HepG2 (cell line): ENCODE data around the gene FBXO41. TPM values are rescaled to one million over a fixed set of nuclear protein-coding genes. Genes with fewer than 3 reads are reported as not detected.

Experiments used
- CAMTA2 ChIP-seq: sonication (generic); formaldehyde crosslinking; IDR thresholded peaks from 2 replicates; pipeline ENCODE4 v1.4.0; 2020; ENCODE audit warnings: mild to moderate bottlenecking, missing genetic modification reagents, borderline replicate concordance
- GTF2F1 ChIP-seq: fragments of 150-350 bp; IDR thresholded peaks from 2 replicates; pipeline ENCODE4 v1.6.1; 2014; ENCODE audit warnings: low read length
- HNF4A ChIP-seq: sonication (generic); formaldehyde crosslinking; IDR thresholded peaks from 2 replicates; pipeline ENCODE4 v1.4.0; 2020; ENCODE audit warnings: missing genetic modification reagents
- IRX3 ChIP-seq: sonication (generic); formaldehyde crosslinking; IDR thresholded peaks from 2 replicates; pipeline ENCODE4 v1.8.1; 2023; ENCODE audit warnings: mild to moderate bottlenecking, low read depth, missing genetic modification reagents, borderline replicate concordance
- KLF16 ChIP-seq, 2 experiments: sonication (generic) in 1 of 2; formaldehyde crosslinking in 1 of 2; IDR thresholded peaks; 2 replicates each; pipeline versions ENCODE4 v1.6.1 to v1.8.0; 2016 to 2023; ENCODE audit warnings: missing genetic modification reagents in 2 of 2, missing compliant biosample characterization in 1 of 2
- SMAD1 ChIP-seq: sonication (generic); formaldehyde crosslinking; IDR thresholded peaks from 2 replicates; pipeline ENCODE4 v1.4.0; 2020; ENCODE audit warnings: missing genetic modification reagents, low read depth, mild to moderate bottlenecking, borderline replicate concordance
- TAF1 ChIP-seq: sonication (generic); formaldehyde crosslinking; IDR thresholded peaks from 2 replicates; pipeline ENCODE4 v1.4.0; 2020; ENCODE audit warnings: missing genetic modification reagents
- ZMYM4 ChIP-seq: sonication (generic); formaldehyde crosslinking; IDR thresholded peaks from 2 replicates; pipeline ENCODE4 v1.8.1; 2023; ENCODE audit warnings: mild to moderate bottlenecking, missing genetic modification reagents
- ZNF234 ChIP-seq: sonication (generic); formaldehyde crosslinking; conservative IDR thresholded peaks from 2 replicates; pipeline ENCODE4 v1.5.1; 2020; ENCODE audit warnings: mild to moderate bottlenecking, missing genetic modification reagents
- ZNF883 ChIP-seq: sonication (generic); formaldehyde crosslinking; IDR thresholded peaks from 2 replicates; pipeline ENCODE4 v1.5.1; 2020; ENCODE audit warnings: mild to moderate bottlenecking, missing genetic modification reagents; ENCODE audit errors: not compliant biosample characterization
- polyA plus RNA-seq, 8 experiments: library from polyadenylated mRNA; depleted of rRNA in 3 of 8; stranded (reverse) in 7 of 8; unstranded in 1 of 8; fragments of >200 nt; fragmentation: Illumina TruSeq in 4 of 8; extraction: Trizol in 4 of 8; gene quantifications; 2 replicates each; pipeline versions ENCODE4 v1.2.1 to v1.2.3, GENCODE V29; 2011 to 2016; ENCODE audit warnings: low read depth in 4 of 8, missing spikeins in 1 of 8, mixed read lengths in 1 of 8; ENCODE audit not compliant: insufficient read depth in 1 of 8
- total RNA-seq, 5 experiments: library from RNA; depleted of rRNA; stranded (reverse); fragments of >200 nt; fragmentation: Illumina TruSeq; extraction: Trizol; gene quantifications; 2 replicates each; pipeline ENCODE4 v1.2.3, GENCODE V29; 2016; ENCODE audit warnings: low read depth in 1 of 5
- TF ChIP-seq, protein P1 (sequence below): sonication (generic); formaldehyde crosslinking; IDR thresholded peaks from 2 replicates; pipeline ENCODE4 v1.5.0; 2020; ENCODE audit warnings: missing genetic modification reagents, mild to moderate bottlenecking, borderline replicate concordance
- TF ChIP-seq, protein P2 (sequence below): sonication (generic); formaldehyde crosslinking; IDR thresholded peaks from 2 replicates; pipeline ENCODE4 v1.4.0; 2020; ENCODE audit warnings: missing genetic modification reagents, borderline replicate concordance
- TF ChIP-seq, protein P3 (sequence below): sonication (generic); formaldehyde crosslinking; IDR thresholded peaks from 2 replicates; pipeline ENCODE4 v1.5.0; 2020; ENCODE audit warnings: mild to moderate bottlenecking, missing genetic modification reagents
- TF ChIP-seq, protein P4 (sequence below): IDR thresholded peaks from 2 replicates; pipeline ENCODE4 v1.6.1; 2016; ENCODE audit warnings: missing compliant biosample characterization, missing genetic modification reagents, borderline replicate concordance
- TF ChIP-seq, protein P5 (sequence below): sonication (generic); formaldehyde crosslinking; IDR thresholded peaks from 2 replicates; pipeline ENCODE4 v1.5.1; 2020; ENCODE audit warnings: mild to moderate bottlenecking, missing genetic modification reagents
- TF ChIP-seq, protein P6 (sequence below): sonication (generic); formaldehyde crosslinking; IDR thresholded peaks from 2 replicates; pipeline ENCODE4 v1.4.0; 2020; ENCODE audit warnings: mild to moderate bottlenecking, missing genetic modification reagents, borderline replicate concordance

Gene FBXO41
- total and polyA plus RNA-seq, 2 of the 13 experiments (the other 11 are each of a cell fraction or from before 2014, with no cell fraction given) = 4.2 to 10.3 TPM

DNA sequence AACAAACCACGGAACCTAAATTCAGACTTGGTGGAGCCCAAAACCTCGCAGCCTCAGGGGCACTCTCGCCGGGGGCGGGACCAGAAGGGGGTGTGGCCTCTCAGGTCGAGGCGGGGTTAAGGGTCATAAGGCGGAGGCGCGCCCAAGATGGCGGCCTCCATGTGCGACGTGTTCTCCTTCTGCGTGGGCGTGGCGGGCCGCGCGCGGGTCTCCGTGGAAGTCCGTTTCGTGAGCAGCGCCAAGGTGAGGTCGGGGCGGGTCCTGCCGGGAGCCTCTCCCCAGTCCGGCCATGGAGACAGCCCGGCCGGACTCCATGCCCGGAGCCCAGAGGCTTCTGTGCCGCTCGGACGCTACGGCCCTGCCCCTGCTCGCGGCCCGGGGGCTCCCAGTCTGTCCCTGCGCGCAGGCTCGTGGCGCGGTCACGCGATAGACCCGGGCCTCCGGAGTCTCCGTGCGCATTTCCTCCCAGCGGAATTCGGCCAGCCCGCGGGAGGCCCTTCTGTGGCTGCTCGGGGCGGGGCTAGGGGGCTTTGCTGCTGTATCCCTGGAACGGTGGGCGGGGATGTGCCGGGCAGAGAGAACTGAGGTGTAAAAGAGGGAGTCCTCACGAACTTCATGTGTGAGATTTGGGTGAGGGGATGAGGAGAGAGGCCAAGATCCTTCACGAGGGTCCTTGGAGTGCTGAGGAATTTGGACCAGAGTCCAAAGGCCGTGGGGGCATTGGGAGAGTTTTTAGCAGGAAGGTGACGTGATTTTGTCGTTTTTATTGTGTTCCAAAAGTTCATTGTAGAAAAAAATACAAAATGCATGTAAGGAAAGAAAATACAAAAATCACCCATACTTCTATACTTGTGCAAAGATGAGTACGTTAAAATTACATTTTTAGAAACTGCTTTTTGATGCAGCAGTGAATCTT, 69.9 kb downstream of the FBXO41 start, which contains the start of gene SMYD5 (continued):
- peak; percentile 91 for TF ChIP-seq TAF1
- peak; percentile 68 for TF ChIP-seq ZNF883
- peak; percentile 71 for TF ChIP-seq HNF4A (CRISPR knock-in tag)
- no peak; the same call in 1 of the 2 replicates for TF ChIP-seq IRX3
- TF ChIP-seq, protein P1, sequence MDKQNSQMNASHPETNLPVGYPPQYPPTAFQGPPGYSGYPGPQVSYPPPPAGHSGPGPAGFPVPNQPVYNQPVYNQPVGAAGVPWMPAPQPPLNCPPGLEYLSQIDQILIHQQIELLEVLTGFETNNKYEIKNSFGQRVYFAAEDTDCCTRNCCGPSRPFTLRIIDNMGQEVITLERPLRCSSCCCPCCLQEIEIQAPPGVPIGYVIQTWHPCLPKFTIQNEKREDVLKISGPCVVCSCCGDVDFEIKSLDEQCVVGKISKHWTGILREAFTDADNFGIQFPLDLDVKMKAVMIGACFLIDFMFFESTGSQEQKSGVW (CRISPR knock-in tag) = peak; percentile 82; the same call in 1 of the 2 replicates
- TF ChIP-seq, protein P2, sequence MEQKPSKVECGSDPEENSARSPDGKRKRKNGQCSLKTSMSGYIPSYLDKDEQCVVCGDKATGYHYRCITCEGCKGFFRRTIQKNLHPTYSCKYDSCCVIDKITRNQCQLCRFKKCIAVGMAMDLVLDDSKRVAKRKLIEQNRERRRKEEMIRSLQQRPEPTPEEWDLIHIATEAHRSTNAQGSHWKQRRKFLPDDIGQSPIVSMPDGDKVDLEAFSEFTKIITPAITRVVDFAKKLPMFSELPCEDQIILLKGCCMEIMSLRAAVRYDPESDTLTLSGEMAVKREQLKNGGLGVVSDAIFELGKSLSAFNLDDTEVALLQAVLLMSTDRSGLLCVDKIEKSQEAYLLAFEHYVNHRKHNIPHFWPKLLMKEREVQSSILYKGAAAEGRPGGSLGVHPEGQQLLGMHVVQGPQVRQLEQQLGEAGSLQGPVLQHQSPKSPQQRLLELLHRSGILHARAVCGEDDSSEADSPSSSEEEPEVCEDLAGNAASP (CRISPR knock-in tag) = peak; percentile 24; the same call in 1 of the 2 replicates
- 0 out of 2 replicates have a peak, but pooled peaks have one; percentile 37 for TF ChIP-seq GTF2F1
- TF ChIP-seq ZNF234 = peak; percentile 66; the same call in 1 of the 2 replicates
- peak; percentile 70 for TF ChIP-seq ZMYM4
- TF ChIP-seq, protein P3, sequence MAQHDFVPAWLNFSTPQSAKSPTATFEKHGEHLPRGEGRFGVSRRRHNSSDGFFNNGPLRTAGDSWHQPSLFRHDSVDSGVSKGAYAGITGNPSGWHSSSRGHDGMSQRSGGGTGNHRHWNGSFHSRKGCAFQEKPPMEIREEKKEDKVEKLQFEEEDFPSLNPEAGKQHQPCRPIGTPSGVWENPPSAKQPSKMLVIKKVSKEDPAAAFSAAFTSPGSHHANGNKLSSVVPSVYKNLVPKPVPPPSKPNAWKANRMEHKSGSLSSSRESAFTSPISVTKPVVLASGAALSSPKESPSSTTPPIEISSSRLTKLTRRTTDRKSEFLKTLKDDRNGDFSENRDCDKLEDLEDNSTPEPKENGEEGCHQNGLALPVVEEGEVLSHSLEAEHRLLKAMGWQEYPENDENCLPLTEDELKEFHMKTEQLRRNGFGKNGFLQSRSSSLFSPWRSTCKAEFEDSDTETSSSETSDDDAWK (CRISPR knock-in tag) = no peak
- TF ChIP-seq SMAD1 (CRISPR knock-in tag) = no peak
- TF ChIP-seq KLF16 (CRISPR knock-in tag; IDR thresholded peaks at IDR 0.05) = no peak; a peak in 1 of 4 replicates
- TF ChIP-seq CAMTA2 (CRISPR knock-in tag) = no peak; the same call in 1 of the 2 replicates
- TF ChIP-seq, protein P4, sequence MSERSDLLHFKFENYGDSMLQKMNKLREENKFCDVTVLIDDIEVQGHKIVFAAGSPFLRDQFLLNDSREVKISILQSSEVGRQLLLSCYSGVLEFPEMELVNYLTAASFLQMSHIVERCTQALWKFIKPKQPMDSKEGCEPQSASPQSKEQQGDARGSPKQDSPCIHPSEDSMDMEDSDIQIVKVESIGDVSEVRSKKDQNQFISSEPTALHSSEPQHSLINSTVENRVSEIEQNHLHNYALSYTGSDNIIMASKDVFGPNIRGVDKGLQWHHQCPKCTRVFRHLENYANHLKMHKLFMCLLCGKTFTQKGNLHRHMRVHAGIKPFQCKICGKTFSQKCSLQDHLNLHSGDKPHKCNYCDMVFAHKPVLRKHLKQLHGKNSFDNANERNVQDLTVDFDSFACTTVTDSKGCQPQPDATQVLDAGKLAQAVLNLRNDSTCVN (CRISPR knock-in tag) = no peak; the same call in 1 of the 2 replicates
- TF ChIP-seq, protein P5, sequence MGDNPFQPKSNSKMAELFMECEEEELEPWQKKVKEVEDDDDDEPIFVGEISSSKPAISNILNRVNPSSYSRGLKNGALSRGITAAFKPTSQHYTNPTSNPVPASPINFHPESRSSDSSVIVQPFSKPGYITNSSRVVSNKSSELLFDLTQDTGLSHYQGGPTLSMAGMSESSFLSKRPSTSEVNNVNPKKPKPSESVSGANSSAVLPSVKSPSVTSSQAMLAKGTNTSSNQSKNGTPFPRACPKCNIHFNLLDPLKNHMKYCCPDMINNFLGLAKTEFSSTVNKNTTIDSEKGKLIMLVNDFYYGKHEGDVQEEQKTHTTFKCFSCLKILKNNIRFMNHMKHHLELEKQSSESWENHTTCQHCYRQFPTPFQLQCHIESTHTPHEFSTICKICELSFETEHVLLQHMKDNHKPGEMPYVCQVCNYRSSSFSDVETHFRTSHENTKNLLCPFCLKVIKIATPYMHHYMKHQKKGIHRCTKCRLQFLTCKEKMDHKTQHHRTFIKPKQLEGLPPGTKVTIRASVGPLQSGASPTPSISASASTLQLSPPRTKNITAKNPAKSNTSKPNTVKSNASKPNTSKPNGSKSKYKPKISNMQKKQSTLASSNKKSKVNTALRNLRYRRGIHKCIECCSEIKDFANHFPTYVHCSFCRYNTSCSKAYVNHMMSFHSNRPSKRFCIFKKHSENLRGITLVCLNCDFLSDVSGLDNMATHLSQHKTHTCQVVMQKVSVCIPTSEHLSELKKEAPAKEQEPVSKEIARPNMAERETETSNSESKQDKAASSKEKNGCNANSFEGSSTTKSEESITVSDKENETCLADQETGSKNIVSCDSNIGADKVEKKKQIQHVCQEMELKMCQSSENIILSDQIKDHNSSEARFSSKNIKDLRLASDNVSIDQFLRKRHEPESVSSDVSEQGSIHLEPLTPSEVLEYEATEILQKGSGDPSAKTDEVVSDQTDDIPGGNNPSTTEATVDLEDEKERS = peak; percentile 88
- TF ChIP-seq, protein P6, sequence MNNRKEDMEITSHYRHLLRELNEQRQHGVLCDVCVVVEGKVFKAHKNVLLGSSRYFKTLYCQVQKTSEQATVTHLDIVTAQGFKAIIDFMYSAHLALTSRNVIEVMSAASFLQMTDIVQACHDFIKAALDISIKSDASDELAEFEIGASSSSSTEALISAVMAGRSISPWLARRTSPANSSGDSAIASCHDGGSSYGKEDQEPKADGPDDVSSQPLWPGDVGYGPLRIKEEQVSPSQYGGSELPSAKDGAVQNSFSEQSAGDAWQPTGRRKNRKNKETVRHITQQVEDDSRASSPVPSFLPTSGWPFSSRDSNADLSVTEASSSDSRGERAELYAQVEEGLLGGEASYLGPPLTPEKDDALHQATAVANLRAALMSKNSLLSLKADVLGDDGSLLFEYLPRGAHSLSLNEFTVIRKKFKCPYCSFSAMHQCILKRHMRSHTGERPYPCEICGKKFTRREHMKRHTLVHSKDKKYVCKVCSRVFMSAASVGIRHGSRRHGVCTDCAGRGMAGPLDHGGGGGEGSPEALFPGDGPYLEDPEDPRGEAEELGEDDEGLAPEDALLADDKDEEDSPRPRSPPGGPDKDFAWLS (CRISPR knock-in tag) = peak; percentile 43; the same call in 1 of the 2 replicates
